Stimulated activated naive B cell treated with anti-CD40 and anti-IgM and Interleukin-4, amounts not matched to agents 10 μg/mL and 1 μg/mL and 100 μg/mL, for 72 hours (primary cell): ENCODE results near the gene AKAP12.

Experiments used
- ATAC-seq, 2 donors: fragments of 150-1000 bp; cut with Tn5 transposase; replicated peaks; 2 replicates each; pipeline ENCODE4 v1.10.0; 2021; ENCODE audit warnings: moderate library complexity in 1 of 2
- DNase-seq: peaks from one replicate; pipeline ENCODE4 v3.0.0; 2021
- H3K27ac Mint-ChIP-seq: one replicate; pipeline ENCODE4 v1.8.0; 2022; ENCODE audit warnings: mild to moderate bottlenecking, mixed read lengths
- H3K27me3 Mint-ChIP-seq, 2 donors: one replicate each; pipeline ENCODE4 v1.8.0; 2022; ENCODE audit warnings: mixed read lengths in 2 of 2
- H3K36me3 Mint-ChIP-seq, 2 donors: one replicate each; pipeline ENCODE4 v1.8.0; 2022; ENCODE audit warnings: mixed read lengths in 2 of 2, mild to moderate bottlenecking in 1 of 2
- H3K4me1 Mint-ChIP-seq, 2 donors: one replicate each; pipeline ENCODE4 v1.8.0; 2022; ENCODE audit warnings: mixed read lengths in 2 of 2, mild to moderate bottlenecking in 1 of 2
- H3K4me3 Mint-ChIP-seq, 2 donors: one replicate each; pipeline ENCODE4 v1.8.0; 2022; ENCODE audit warnings: mild to moderate bottlenecking in 2 of 2, mixed read lengths in 2 of 2, moderate library complexity in 1 of 2
- H3K9me3 Mint-ChIP-seq, 2 donors: one replicate each; pipeline ENCODE4 v1.8.0; 2022; ENCODE audit warnings: mixed read lengths in 2 of 2, mild to moderate bottlenecking in 1 of 2

AKAP12 gene

GRCh38 chr6:151225919-151226318 is 13.8 kb upstream of the AKAP12 start:
- H3K4me3 Mint-ChIP-seq = no peak overlapping the region
- peaks cover 14 to 29% of the 10 kb centered on the region in 2 donors for H3K4me1 Mint-ChIP-seq
- peaks cover 0 to 5% of the 10 kb centered on the region in 2 donors for H3K9me3 Mint-ChIP-seq
- ATAC-seq = no peak
- H3K36me3 Mint-ChIP-seq = no peaks in the 10 kb centered on the region
- no peaks in the 10 kb centered on the region for H3K27me3 Mint-ChIP-seq
- no peak for DNase-seq
- H3K27ac Mint-ChIP-seq = no peak overlapping the region

- Mint-ChIP-seq H3K4me3 (peak overlapping the region in 1 of 2 donors; percentile 25), H3K4me1 (peaks cover 14 to 35% of the 10 kb centered on the region in 2 donors), H3K36me3 (no peaks in the 10 kb centered on the region), H3K9me3 (peaks cover 0 to 5% of the 10 kb centered on the region in 2 donors), H3K27ac (peak overlapping the region; percentile 47), H3K27me3 (no peaks in the 10 kb centered on the region)
- ATAC-seq (peak; percentile 8 to 14), DNase-seq (no peak)
Observed at GRCh38 chr6:151228788-151229400, 10.9 kb upstream of the AKAP12 start.

GRCh38 chr6:151229401-151230276 is 10.1 kb upstream of the AKAP12 start:
- Mint-ChIP-seq H3K36me3 (no peaks in the 10 kb centered on the region), H3K4me3 (peak overlapping the region in 1 of 2 donors; percentile 25), H3K4me1 (peaks cover 14 to 31% of the 10 kb centered on the region in 2 donors), H3K27me3 (no peaks in the 10 kb centered on the region), H3K27ac (no peak overlapping the region), H3K9me3 (peaks cover 0 to 5% of the 10 kb centered on the region in 2 donors)
- ATAC-seq = peak; percentile 84
- peak; percentile 34 for DNase-seq

GRCh38 chr6:151230277-151230577 is 9.5 kb upstream of the AKAP12 start:
- DNase-seq (no peak), ATAC-seq (no peak)
- Mint-ChIP-seq H3K4me1 (peaks cover 14 to 26% of the 10 kb centered on the region in 2 donors), H3K4me3 (no peak overlapping the region), H3K9me3 (peaks cover 0 to 3% of the 10 kb centered on the region in 2 donors), H3K27ac (no peak overlapping the region), H3K36me3 (no peaks in the 10 kb centered on the region), H3K27me3 (no peaks in the 10 kb centered on the region)

- H3K27ac Mint-ChIP-seq = no peak overlapping the region
- no peaks in the 10 kb centered on the region for H3K36me3 Mint-ChIP-seq
- peaks cover 5 to 8% of the 10 kb centered on the region in 2 donors for H3K27me3 Mint-ChIP-seq
- no peak overlapping the region for H3K4me3 Mint-ChIP-seq
- ATAC-seq (no peak), DNase-seq (no peak)
- peaks cover 0 to 3% of the 10 kb centered on the region in 2 donors for H3K9me3 Mint-ChIP-seq
- H3K4me1 Mint-ChIP-seq = peaks cover 14 to 33% of the 10 kb centered on the region in 2 donors
Observed at GRCh38 chr6:151232899-151233298, 6.9 kb upstream of the AKAP12 start.

GRCh38 chr6:151233731-151234130 is 6.0 kb upstream of the AKAP12 start:
- Mint-ChIP-seq H3K27me3 (peaks cover 5 to 15% of the 10 kb centered on the region in 2 donors), H3K9me3 (peaks cover 0 to 3% of the 10 kb centered on the region in 2 donors), H3K27ac (no peak overlapping the region), H3K36me3 (no peaks in the 10 kb centered on the region), H3K4me1 (peaks cover 11 to 27% of the 10 kb centered on the region in 2 donors), H3K4me3 (no peak overlapping the region)
- ATAC-seq (no peak), DNase-seq (no peak)

- Mint-ChIP-seq H3K4me1 (peaks cover 10 to 26% of the 10 kb centered on the region in 2 donors), H3K27ac (no peak overlapping the region), H3K4me3 (no peak overlapping the region), H3K9me3 (no peaks in the 10 kb centered on the region), H3K27me3 (peaks cover 21 to 33% of the 10 kb centered on the region in 2 donors), H3K36me3 (peaks cover 3% of the 10 kb centered on the region in 2 donors)
- DNase-seq = no peak
- ATAC-seq = no peak
Observed at GRCh38 chr6:151236668-151237401, 2.9 kb upstream of the AKAP12 start.

- H3K27me3 Mint-ChIP-seq = peaks cover 31 to 54% of the 10 kb centered on the region in 2 donors
- H3K4me1 Mint-ChIP-seq = peaks cover 14 to 38% of the 10 kb centered on the region in 2 donors
- peak overlapping the region; percentile 95 to 96 for H3K4me3 Mint-ChIP-seq
Observed at GRCh38 chr6:151240036-151240685, 394 bp downstream of the AKAP12 start.

GRCh38 chr6:151240791-151241642 is 1.2 kb downstream of the AKAP12 start:
- Mint-ChIP-seq H3K4me3 (peak overlapping the region; percentile 78 to 79), H3K27ac (no peak overlapping the region), H3K9me3 (no peaks in the 10 kb centered on the region), H3K4me1 (peaks cover 14 to 38% of the 10 kb centered on the region in 2 donors), H3K36me3 (peaks cover 5 to 9% of the 10 kb centered on the region in 2 donors), H3K27me3 (peaks cover 31 to 54% of the 10 kb centered on the region in 2 donors)
- ATAC-seq (peak; percentile 28 to 34), DNase-seq (peak; percentile 15)

More at GRCh38 chr6:151240036-151240685, 394 bp downstream of the AKAP12 start:
- Mint-ChIP-seq H3K36me3 (peaks cover 5 to 9% of the 10 kb centered on the region in 2 donors), H3K27ac (peak overlapping the region; percentile 96), H3K9me3 (no peaks in the 10 kb centered on the region)
- ATAC-seq (peak; percentile 88 to 90), DNase-seq (peak; percentile 46)

GRCh38 chr6:151241853-151242252 is 2.1 kb downstream of the AKAP12 start:
- DNase-seq = no peak
- peaks cover 14 to 35% of the 10 kb centered on the region in 2 donors for H3K4me1 Mint-ChIP-seq
- no peak overlapping the region for H3K27ac Mint-ChIP-seq
- H3K9me3 Mint-ChIP-seq = no peaks in the 10 kb centered on the region
- peak overlapping the region; percentile 78 to 79 for H3K4me3 Mint-ChIP-seq
- ATAC-seq = no peak
- peaks cover 29 to 52% of the 10 kb centered on the region in 2 donors for H3K27me3 Mint-ChIP-seq
- peaks cover 5 to 9% of the 10 kb centered on the region in 2 donors for H3K36me3 Mint-ChIP-seq

- no peak for DNase-seq
- Mint-ChIP-seq H3K4me1 (peaks cover 14 to 31% of the 10 kb centered on the region in 2 donors), H3K9me3 (no peaks in the 10 kb centered on the region), H3K27ac (no peak overlapping the region), H3K27me3 (peaks cover 25 to 47% of the 10 kb centered on the region in 2 donors), H3K4me3 (peak overlapping the region; percentile 41 to 48), H3K36me3 (peaks cover 5 to 9% of the 10 kb centered on the region in 2 donors)
- no peak for ATAC-seq
Observed at GRCh38 chr6:151242420-151242861, 2.7 kb downstream of the AKAP12 start.

- DNase-seq (no peak), ATAC-seq (no peak)
- Mint-ChIP-seq H3K27ac (no peak overlapping the region), H3K36me3 (peaks cover 5 to 9% of the 10 kb centered on the region in 2 donors), H3K27me3 (peaks cover 25 to 40% of the 10 kb centered on the region in 2 donors), H3K4me3 (no peak overlapping the region), H3K4me1 (peaks cover 18 to 40% of the 10 kb centered on the region in 2 donors), H3K9me3 (no peaks in the 10 kb centered on the region)
Observed at GRCh38 chr6:151243481-151243880, 3.7 kb downstream of the AKAP12 start.

GRCh38 chr6:151247490-151247889 is 7.7 kb downstream of the AKAP12 start:
- H3K4me1 Mint-ChIP-seq = peaks cover 6 to 22% of the 10 kb centered on the region in 2 donors
- H3K36me3 Mint-ChIP-seq = peaks cover 0 to 2% of the 10 kb centered on the region in 2 donors
- no peak overlapping the region for H3K27ac Mint-ChIP-seq
- DNase-seq = no peak
- no peaks in the 10 kb centered on the region for H3K9me3 Mint-ChIP-seq
- no peak for ATAC-seq
- H3K27me3 Mint-ChIP-seq = peaks cover 3 to 16% of the 10 kb centered on the region in 2 donors
- no peak overlapping the region for H3K4me3 Mint-ChIP-seq
